CD4-positive, alpha-beta T cell treated with Interleukin-4 for 1 hour (primary cell): ENCODE measurements around the gene TMEM42.
"Not testable (repeated sequence)": the region's sequence is repeated elsewhere in the genome, so short reads cannot be mapped to it uniquely, and the experiment has no call there.

Source experiments
- DNase-seq, 2 donors: peaks; one replicate each; pipeline ENCODE4 v3.0.0-alpha.2; 2020 to 2022

TMEM42 gene

GRCh38 chr3:44861412-44862225 lies at the start of gene TMEM42:
TSS of gene TMEM42 (plus strand) at chr3:44861912. CDS start at chr3:44861925, 13 bp downstream.
- DNase-seq = peak; percentile 91 to 92

- no peak for DNase-seq
Measured at GRCh38 chr3:44814751-44815150, 47.0 kb upstream of the TMEM42 start.

DNA sequence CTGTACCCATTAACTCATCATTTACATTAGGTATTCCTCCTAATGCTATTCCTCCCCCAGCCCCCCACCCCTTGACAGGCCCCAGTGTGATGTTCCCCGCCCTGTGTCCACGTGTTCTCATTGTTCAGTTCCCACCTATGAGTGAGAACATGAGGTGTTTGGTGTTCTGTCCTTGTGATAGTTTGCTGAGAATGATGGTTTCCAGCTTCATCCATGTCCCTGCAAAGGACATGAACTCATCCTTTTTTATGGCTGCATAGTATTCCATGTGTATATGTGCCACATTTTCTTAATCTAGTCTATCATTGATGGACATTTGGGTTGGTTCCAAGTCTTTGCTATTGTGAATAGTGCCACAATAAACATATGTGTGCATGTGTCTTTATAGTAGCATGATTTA lies 45.4 kb upstream of the TMEM42 start:
- not testable (repeated sequence) for DNase-seq

GRCh38 chr3:44821206-44821605 lies 40.5 kb upstream of the TMEM42 start:
- DNase-seq = not testable (repeated sequence)

- no peak for DNase-seq
Measured at GRCh38 chr3:44825264-44825925, 36.3 kb upstream of the TMEM42 start.

DNA sequence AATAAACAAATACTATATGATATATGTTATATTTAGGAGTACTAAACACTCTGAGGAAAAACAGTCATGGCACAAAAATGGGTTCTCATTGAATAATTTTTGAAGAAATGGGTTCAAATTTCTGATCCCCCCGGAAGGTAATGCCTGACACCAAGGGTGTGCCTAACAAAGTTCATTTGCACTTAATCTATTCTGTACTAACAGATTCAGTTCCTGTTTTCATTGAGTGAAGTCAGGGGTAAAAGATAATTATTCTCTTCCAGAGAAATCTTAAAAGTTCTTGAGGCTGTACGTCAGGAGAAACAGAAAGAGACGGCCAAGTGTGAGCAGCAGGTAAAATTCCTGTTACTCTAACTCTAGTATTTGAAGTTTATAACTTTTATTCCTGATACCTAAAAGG lies 34.5 kb upstream of the TMEM42 start:
- DNase-seq = no peak

GRCh38 chr3:44831232-44831631 lies 30.5 kb upstream of the TMEM42 start:
- no peak for DNase-seq

DNA sequence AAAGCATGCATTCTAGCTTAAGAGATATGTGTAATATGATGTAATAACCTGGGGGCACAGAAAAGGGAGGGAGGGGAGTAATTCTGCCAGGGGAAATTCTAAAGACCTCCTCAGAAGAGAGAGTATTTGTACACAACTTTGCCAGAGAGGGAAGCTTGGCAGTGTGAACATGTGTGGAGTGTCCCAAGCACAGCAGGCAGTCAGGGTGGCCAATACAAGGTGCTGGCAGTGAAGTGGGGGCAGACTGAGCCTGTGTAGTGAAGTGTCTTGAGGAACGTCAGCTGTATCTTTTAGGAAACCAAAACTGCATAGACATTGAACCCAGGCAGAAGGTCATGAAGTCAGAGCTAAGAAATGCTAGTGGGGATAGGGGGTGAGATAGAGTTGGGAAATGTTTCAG lies 29.7 kb upstream of the TMEM42 start:
- DNase-seq = no peak

- DNase-seq = no peak
Measured at GRCh38 chr3:44832965-44833364, 28.7 kb upstream of the TMEM42 start.

- no peak for DNase-seq
Measured at GRCh38 chr3:44833394-44833793, 28.3 kb upstream of the TMEM42 start.

GRCh38 chr3:44835684-44836083 lies 26.0 kb upstream of the TMEM42 start:
- no peak for DNase-seq

GRCh38 chr3:44842376-44842775 lies 19.3 kb upstream of the TMEM42 start:
- DNase-seq = no peak

GRCh38 chr3:44845528-44846520 lies 15.9 kb upstream of the TMEM42 start:
- no peak for DNase-seq

- DNase-seq = no peak
Measured at GRCh38 chr3:44848634-44849033, 13.1 kb upstream of the TMEM42 start.

GRCh38 chr3:44856663-44857062 lies 5.0 kb upstream of the TMEM42 start:
- not testable (repeated sequence) for DNase-seq

DNA sequence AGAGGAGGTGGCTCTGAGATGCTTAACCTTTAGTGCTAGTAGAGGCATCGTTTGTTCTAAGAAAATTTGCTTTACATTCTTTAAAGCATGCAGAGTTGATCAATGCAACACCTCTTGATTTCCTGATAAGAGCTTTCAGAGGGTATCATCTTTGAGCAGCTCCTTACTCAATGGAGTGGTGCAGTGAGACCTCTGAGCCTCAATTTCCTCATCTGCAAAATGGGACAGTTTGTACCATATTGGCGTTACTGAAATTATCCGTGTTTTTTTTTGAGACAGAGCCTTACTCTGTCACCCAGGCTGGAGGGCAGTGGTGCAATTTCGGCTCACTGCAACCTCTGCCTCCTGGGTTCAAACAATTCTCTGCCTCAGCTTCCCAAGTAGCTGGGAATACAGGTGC lies 1.6 kb upstream of the TMEM42 start:
- DNase-seq = no peak

DNA sequence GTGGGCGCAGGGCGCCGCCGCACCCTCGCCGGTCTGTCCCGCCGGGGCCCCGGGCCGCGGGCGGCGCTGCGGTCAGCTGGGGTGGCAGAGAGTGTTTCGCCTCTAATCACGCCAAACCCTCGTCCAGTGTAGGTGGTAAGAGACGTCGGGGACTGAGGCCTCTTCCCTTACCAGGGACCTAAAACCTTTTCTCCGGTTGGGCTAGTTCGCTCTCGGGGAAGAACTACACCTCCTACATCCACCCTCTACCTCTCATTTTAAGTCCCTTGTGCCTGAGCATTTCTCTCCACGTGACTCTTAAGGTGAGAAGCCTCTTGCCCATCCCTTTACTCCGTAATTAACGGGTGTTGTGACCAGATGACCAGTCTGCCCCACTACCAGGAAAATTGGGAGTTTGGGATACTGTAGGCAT lies 520 bp downstream of the TMEM42 start:
- no peak for DNase-seq

DNA sequence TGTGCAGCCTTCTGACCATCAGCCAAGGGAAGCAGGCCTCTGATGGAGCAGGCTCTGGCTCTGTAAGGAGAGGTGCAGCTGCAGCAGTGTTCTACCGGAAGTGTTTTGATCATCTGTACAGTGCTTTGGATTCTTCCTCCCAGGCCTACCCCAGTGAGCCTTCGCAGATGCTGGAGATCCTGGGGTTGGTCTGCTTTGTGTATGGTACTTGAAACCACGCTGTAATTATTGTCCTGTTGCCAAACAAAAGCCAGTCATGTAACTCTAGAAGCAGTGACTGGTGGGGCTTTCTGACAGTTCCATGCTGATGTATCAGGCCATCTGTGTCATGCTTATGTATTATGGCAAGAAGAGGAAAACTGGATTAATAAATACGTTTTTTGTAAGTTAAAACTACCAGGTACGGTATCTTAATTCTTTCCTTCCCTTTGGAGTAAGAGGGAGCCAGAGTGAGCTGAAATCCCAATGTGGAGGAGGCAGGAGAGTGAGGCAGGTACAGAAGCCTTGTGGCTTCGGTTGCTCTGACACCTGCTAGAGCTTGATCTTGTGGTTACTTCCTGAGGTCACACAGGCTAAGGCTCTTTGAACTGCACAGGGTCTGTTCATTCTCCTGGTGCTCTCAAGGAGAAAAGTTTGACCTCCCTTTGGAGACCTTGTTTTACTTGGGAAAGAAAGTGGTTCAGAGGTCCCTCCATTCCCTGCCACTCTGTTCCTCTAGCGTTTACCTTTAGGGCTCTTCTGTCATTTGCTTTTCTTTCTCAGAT lies 3.7 kb downstream of the TMEM42 start:
- DNase-seq = peak in 1 of 2 donors; percentile 25

DNA sequence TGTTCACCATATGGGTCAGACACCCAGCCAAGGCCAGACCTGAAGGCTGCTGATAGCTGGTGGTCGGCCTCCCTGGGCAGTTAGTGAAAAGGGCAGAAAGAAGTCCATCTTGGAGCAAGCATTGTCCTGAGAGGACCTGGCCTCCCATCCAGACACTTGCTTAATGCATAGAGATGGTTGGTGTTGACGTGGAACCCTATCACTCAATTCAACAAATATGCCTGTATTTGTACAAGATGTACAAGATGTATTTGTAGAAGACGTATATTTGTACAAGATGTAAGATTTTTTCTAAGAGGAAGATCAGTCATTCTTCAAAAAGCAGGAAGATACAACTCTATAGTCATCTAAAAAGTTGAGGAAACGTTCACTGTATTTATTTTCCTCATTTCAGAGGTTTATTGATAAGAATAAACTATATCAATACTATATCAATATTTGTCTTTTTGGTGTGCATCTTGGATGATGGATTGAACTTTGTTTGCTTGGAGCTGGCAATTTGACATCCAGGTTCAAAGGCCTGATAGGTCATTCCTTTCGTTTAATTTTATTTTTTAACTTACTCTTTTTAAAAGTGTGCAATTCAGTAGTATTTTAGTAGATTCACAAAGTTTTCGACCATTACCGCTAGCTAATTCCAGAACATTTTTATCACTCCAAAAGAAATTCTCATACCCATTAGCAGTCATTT lies 5.9 kb downstream of the TMEM42 start:
- DNase-seq = no peak

DNA sequence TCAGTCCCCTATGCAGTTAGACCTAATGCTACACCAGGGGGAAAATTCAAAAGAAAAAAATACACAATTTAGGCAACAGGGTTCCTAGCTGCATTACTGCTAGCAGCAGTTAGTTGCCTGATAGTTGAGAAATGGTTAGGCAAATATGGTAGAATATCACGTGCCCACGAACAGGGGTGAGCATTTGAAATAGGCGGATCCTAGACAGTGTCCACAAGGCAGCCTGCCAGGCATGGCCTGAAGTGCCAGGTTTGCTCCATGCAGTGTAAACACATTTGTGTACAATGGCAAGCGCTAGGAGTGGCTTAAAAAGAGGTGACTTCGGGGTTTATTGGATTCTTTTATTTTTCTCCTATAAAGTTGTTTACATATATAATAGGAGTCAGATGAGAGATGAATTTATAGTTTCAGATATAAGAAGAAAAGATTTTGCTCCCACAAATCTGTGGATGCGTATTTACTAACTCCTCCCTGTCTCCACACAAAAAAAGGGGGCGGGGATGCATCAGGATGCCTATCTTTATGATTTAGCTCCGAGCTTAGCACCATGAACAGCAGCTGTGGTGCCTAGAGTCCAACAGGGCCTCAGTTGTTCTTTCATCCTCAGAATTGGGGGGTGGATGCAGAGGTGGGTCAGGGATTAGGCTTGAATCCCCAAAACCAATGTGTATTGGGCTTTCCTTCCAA lies 8.8 kb downstream of the TMEM42 start:
- DNase-seq = no peak

DNA sequence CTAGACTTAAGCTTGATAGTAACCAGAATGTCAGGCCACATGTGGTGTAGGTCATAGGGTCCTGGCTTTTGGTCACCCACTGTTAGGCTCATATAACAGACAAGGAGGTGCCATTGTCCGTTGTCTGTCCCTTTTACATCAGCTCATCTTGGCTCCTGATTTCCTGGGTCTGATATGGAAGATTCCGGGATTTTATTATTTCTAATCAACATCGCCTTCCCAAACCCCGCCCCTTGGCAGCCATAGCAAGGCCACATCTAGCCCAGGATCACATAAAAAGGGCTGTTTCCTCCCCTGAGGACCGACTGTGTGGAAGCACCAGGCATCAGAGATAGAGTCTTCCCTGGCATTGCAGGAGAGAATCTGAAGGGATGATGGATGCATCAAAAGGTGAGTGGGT lies 12.6 kb downstream of the TMEM42 start, which contains the start of gene TGM4:
Gene TGM4 (plus strand): TSS at position 301 of the 400 bp plus-strand sequence. CDS start 71 bp downstream, at position 372.
- DNase-seq = no peak
